A549 treated with dexamethasone at 1 μM for 4 hours (cell line): ENCODE data around the gene SOD2. TPM values are rescaled to one million over a fixed set of nuclear protein-coding genes. Genes with fewer than 3 reads are reported as not detected.

Source experiments
- total RNA-seq: library from RNA; stranded (reverse); fragments of 200-300 nt; extraction: Qiagen RNA extraction; gene quantifications from 5 replicates; pipeline ENCODE4 v1.2.3, GENCODE V29; 2022

The SOD2 gene
- total RNA-seq, result 179 to 209 TPM (median 184 TPM) in 5 replicates

DNA sequence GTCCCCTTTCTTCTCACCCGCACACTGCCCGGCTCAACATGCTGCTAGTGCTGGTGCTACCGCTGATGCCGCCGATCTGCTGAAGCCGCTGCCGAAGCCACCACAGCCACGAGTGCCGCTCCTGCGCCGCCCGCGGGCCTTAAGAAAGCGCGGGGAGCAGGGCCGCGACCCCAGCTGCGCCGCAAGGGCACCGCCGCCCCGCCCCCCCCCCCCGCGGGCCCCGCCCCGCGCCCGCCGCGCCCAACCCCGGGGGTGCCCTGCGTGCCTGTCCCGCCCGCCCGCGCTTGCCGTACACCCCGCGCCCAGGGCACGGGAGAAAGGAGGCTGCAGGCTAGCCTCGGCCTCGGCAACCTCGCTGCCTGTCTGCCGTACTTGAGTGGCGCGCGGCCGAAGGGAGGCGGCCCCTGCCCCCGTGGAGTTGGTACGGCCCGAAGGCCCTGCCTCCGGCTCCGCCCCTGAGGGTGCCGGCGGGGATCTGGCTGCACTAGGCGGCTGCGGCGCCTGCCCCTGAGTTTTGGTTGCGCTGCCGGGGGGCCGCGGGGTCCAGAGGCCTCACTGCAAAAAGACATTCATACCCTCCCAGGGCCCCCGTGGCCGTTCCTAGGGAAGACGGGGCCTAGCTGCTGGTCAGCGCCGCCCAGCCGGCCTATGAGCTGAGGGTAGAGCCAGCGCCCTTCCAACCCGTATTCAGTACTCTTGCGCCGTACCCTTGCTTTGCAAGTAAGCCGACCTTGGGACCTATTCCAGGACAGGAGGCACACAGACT, at the start of gene SOD2:
Gene SOD2 (minus strand): TSS at position 114 of the 766 bp plus-strand sequence. CDS start 74 bp downstream, at position 40.

DNA sequence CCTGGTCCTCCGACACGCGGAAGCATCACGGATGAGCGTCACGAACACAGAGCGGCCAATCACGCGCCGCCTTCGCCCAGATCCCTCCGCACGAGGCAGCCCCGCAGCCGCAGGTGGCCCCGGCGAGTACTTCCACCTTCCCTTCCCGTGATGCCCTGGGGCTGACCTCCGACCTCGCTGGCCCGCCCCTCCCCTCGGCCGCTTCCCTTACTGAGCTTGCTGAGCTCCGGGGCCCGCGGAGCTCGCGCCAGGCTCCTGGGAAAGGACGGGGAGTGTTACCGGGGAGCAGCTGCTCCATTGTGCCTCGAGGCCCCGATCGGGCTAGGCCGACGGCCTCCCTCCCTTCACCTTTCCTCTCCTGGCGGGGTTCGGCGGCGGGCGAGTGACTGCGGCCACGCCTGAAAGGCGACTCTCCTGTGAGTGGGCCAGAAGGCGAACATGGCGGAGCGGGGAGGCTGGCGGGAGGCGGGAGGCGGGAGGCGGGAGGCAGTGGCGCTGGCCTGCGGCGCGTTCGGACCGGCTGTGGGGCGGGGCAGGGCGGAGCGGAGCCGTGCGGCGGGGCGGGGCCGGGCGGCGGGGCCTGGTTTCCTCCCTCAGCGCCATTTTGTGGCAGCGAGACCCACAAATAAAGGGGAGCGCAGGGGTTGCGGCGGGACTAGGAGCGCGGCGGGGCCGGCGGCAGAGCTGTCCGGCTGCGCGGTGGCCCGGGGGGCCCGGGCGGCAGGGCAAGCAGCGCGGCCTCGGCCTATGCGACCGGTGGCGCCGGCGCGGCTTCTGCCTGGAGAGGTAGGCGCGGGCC, 34.1 kb upstream of the SOD2 start, which contains the start of gene WTAP:
Gene WTAP (plus strand): TSS at position 589 of the 799 bp plus-strand sequence. CDS start 8,760 bp downstream, outside the sequence.

Other genes starting within 250 kb of the SOD2 start
- 70.0 to 76.1 TPM (median 73.9 TPM) in 5 replicates for gene WTAP, start 34.3 kb upstream of the SOD2 start, total RNA-seq
- 24.5 to 29.5 TPM (median 27.7 TPM) in 5 replicates for gene ACAT2, start 68.8 kb upstream of the SOD2 start, total RNA-seq
- 217 to 258 TPM (median 239 TPM) in 5 replicates for gene TCP1, start 96.4 kb upstream of the SOD2 start, total RNA-seq
- gene MRPL18, start 97.2 kb upstream of the SOD2 start, total RNA-seq, result 74.6 to 102 TPM (median 93.0 TPM) in 5 replicates
- gene PNLDC1, start 107.0 kb upstream of the SOD2 start, total RNA-seq, result 0.04 to 0.06 TPM (median 0.05 TPM) in 3 of 5 replicates, not detected in the others
- gene MAS1, start 197.7 kb upstream of the SOD2 start, total RNA-seq, result not detected in 5 replicates